Duodenal mucosa (tissue), 2 donors: ENCODE measurements around the gene HSPD1.
A peak's percentile ranks its signal among the peaks of the same experiment; 100 is the strongest.
"Not testable (repeated sequence)": the region's sequence is repeated elsewhere in the genome, so short reads cannot be mapped to it uniquely, and the experiment has no call there.

Experiments
- H3K27ac ChIP-seq: one replicate; pipeline ENCODE4 v1.7.0; 2013; ENCODE audit warnings: low read depth, low read length
- H3K27me3 ChIP-seq, 2 donors: one replicate each; pipeline ENCODE4 v1.7.0; 2013; ENCODE audit warnings: low read length in 2 of 2, control low read depth in 1 of 2; ENCODE audit not compliant: insufficient read depth in 2 of 2, control insufficient read depth in 1 of 2
- H3K36me3 ChIP-seq, 2 donors: one replicate each; pipeline ENCODE4 v1.7.0; 2013; ENCODE audit warnings: low read length in 2 of 2, control low read depth in 1 of 2; ENCODE audit not compliant: insufficient read depth in 2 of 2, control insufficient read depth in 1 of 2
- H3K4me1 ChIP-seq, 2 donors: one replicate each; pipeline ENCODE4 v1.7.0; 2013; ENCODE audit warnings: low read length in 2 of 2, control low read depth in 1 of 2; ENCODE audit not compliant: insufficient read depth in 2 of 2, control insufficient read depth in 1 of 2
- H3K4me3 ChIP-seq, 2 donors: one replicate each; pipeline ENCODE4 v1.7.0; 2013; ENCODE audit warnings: low read length in 2 of 2, low read depth in 1 of 2
- H3K9ac ChIP-seq, 2 donors: one replicate each; pipeline ENCODE4 v1.7.0; 2013; ENCODE audit warnings: low read length in 2 of 2, low read depth in 1 of 2
- H3K9me3 ChIP-seq, 2 donors: one replicate each; pipeline ENCODE4 v1.7.0; 2013; ENCODE audit warnings: low read length in 2 of 2, control low read depth in 1 of 2; ENCODE audit not compliant: control insufficient read depth in 1 of 2

The HSPD1 gene

GRCh38 chr2:197464175-197464574 is 35.5 kb downstream of the HSPD1 start:
- Histone ChIP-seq H3K4me1 (peaks cover 6 to 9% of the 10 kb centered on the region in 2 donors), H3K4me3 (no peak overlapping the region), H3K36me3 (peaks cover 15 to 58% of the 10 kb centered on the region in 2 donors), H3K27ac (no peak overlapping the region), H3K27me3 (no peaks in the 10 kb centered on the region), H3K9ac (no peak overlapping the region), H3K9me3 (no peaks in the 10 kb centered on the region)

GRCh38 chr2:197461057-197461456 is 38.6 kb downstream of the HSPD1 start:
- peaks cover 6 to 9% of the 10 kb centered on the region in 2 donors for H3K4me1 ChIP-seq
- no peak overlapping the region for H3K9ac ChIP-seq
- no peaks in the 10 kb centered on the region for H3K9me3 ChIP-seq
- no peaks in the 10 kb centered on the region for H3K27me3 ChIP-seq
- no peak overlapping the region for H3K4me3 ChIP-seq
- no peak overlapping the region for H3K27ac ChIP-seq
- H3K36me3 ChIP-seq, result peaks cover 14 to 33% of the 10 kb centered on the region in 2 donors

GRCh38 chr2:197460649-197461048 is 39.0 kb downstream of the HSPD1 start:
- H3K27ac ChIP-seq, result no peak overlapping the region
- peaks cover 6 to 9% of the 10 kb centered on the region in 2 donors for H3K4me1 ChIP-seq

GRCh38 chr2:197455428-197455827 is 44.2 kb downstream of the HSPD1 start:
- Histone ChIP-seq H3K36me3 (peaks cover 0 to 9% of the 10 kb centered on the region in 2 donors), H3K9ac (no peak overlapping the region), H3K27me3 (no peaks in the 10 kb centered on the region), H3K9me3 (no peaks in the 10 kb centered on the region), H3K4me3 (peak overlapping the region in 1 of 2 donors; percentile 97), H3K4me1 (peaks cover 15 to 18% of the 10 kb centered on the region in 2 donors), H3K27ac (no peak overlapping the region)

More at GRCh38 chr2:197460649-197461048, 39.0 kb downstream of the HSPD1 start:
- H3K9me3 ChIP-seq, result no peaks in the 10 kb centered on the region
- H3K27me3 ChIP-seq, result no peaks in the 10 kb centered on the region
- H3K9ac ChIP-seq, result no peak overlapping the region
- H3K4me3 ChIP-seq, result no peak overlapping the region
- H3K36me3 ChIP-seq, result peaks cover 10 to 29% of the 10 kb centered on the region in 2 donors

- no peak overlapping the region for H3K27ac ChIP-seq
- no peaks in the 10 kb centered on the region for H3K27me3 ChIP-seq
- no peaks in the 10 kb centered on the region for H3K9me3 ChIP-seq
- H3K36me3 ChIP-seq, result peaks cover 0 to 9% of the 10 kb centered on the region in 2 donors
- H3K4me1 ChIP-seq, result peaks cover 15 to 18% of the 10 kb centered on the region in 2 donors
- peak overlapping the region; percentile 95 to 97 for H3K4me3 ChIP-seq
- peak overlapping the region; percentile 98 to 99 for H3K9ac ChIP-seq
Measured at GRCh38 chr2:197454923-197455322, 44.7 kb downstream of the HSPD1 start.

- H3K27ac ChIP-seq, result peak overlapping the region; percentile 99
- H3K27me3 ChIP-seq, result no peaks in the 10 kb centered on the region
- H3K9me3 ChIP-seq, result no peaks in the 10 kb centered on the region
- H3K4me3 ChIP-seq, result peak overlapping the region; percentile 95 to 97
- H3K36me3 ChIP-seq, result peaks cover 0 to 3% of the 10 kb centered on the region in 2 donors
- peak overlapping the region; percentile 98 to 99 for H3K9ac ChIP-seq
- peaks cover 15 to 18% of the 10 kb centered on the region in 2 donors for H3K4me1 ChIP-seq
Measured at GRCh38 chr2:197453914-197454398, 45.7 kb downstream of the HSPD1 start.

- Histone ChIP-seq H3K9ac (peak within 1 kb of the TSS; percentile 98 to 99), H3K27ac (peak within 1 kb of the TSS; percentile 99), H3K4me3 (peak within 1 kb of the TSS; percentile 95 to 97), H3K9me3 (no peaks in the 10 kb centered on the region), H3K27me3 (no peaks in the 10 kb centered on the region), H3K4me1 (peaks cover 15 to 18% of the 10 kb centered on the region in 2 donors), H3K36me3 (peaks cover 0 to 3% of the 10 kb centered on the region in 2 donors)
Measured at GRCh38 chr2:197453123-197453913, 46.3 kb downstream of the HSPD1 start, which contains the start of gene COQ10B. COQ10B (plus strand) TSS chr2:197453552; CDS start chr2:197453561, 9 bp downstream.

- Histone ChIP-seq H3K4me3 (peak overlapping the region; percentile 77 to 78), H3K27ac (peak overlapping the region; percentile 99)
Measured at GRCh38 chr2:197452754-197453122, 46.9 kb downstream of the HSPD1 start.

GRCh38 chr2:197450935-197451358 is 48.7 kb downstream of the HSPD1 start:
- peaks cover 15 to 18% of the 10 kb centered on the region in 2 donors for H3K4me1 ChIP-seq
- H3K9ac ChIP-seq, H3K4me3 ChIP-seq, H3K27ac ChIP-seq, H3K9me3 ChIP-seq, H3K36me3 ChIP-seq, H3K27me3 ChIP-seq: not testable (repeated sequence)

More at GRCh38 chr2:197452754-197453122, 46.9 kb downstream of the HSPD1 start:
- H3K36me3 ChIP-seq, result peaks cover 0 to 3% of the 10 kb centered on the region in 2 donors
- peaks cover 15 to 18% of the 10 kb centered on the region in 2 donors for H3K4me1 ChIP-seq
- H3K9me3 ChIP-seq, result no peaks in the 10 kb centered on the region
- peak overlapping the region; percentile 82 for H3K9ac ChIP-seq
- no peaks in the 10 kb centered on the region for H3K27me3 ChIP-seq

- no peak overlapping the region for H3K4me3 ChIP-seq
- peaks cover 15 to 18% of the 10 kb centered on the region in 2 donors for H3K4me1 ChIP-seq
- no peaks in the 10 kb centered on the region for H3K27me3 ChIP-seq
- peaks cover 0 to under 1% of the 10 kb centered on the region in 2 donors for H3K36me3 ChIP-seq
- H3K9me3 ChIP-seq, result no peaks in the 10 kb centered on the region
- H3K9ac ChIP-seq, result no peak overlapping the region
- no peak overlapping the region for H3K27ac ChIP-seq
Measured at GRCh38 chr2:197450465-197450864, 49.2 kb downstream of the HSPD1 start.
